HepG2 (cell line): Measurements from ENCODE around the gene RNF148.

Experiments used
- ARHGAP35 ChIP-seq: sonication (generic); formaldehyde crosslinking; IDR thresholded peaks from 2 replicates; pipeline ENCODE4 v1.9.0; 2022; ENCODE audit warnings: mild to moderate bottlenecking, inconsistent platforms, moderate library complexity, missing genetic modification reagents, borderline replicate concordance
- CTCF ChIP-seq: sonication (generic); formaldehyde crosslinking; IDR thresholded peaks from 2 replicates; pipeline ENCODE4 v1.5.0; 2020; ENCODE audit warnings: mild to moderate bottlenecking, missing genetic modification reagents, moderate library complexity
- E2F5 ChIP-seq: sonication (generic); formaldehyde crosslinking; conservative IDR thresholded peaks from 2 replicates; pipeline ENCODE4 v1.4.0; 2020; ENCODE audit warnings: missing genetic modification reagents
- EP300 ChIP-seq, 3 experiments: sonication (generic) in 1 of 3; formaldehyde crosslinking in 1 of 3; IDR thresholded peaks; 2 replicates each; pipeline versions ENCODE4 v1.5.1 to v1.6.1; 2011 to 2020; ENCODE audit warnings: low read depth in 2 of 3, low read length in 2 of 3, borderline replicate concordance in 1 of 3, improper control_type of control experiment in 1 of 3, mild to moderate bottlenecking in 1 of 3, missing genetic modification reagents in 1 of 3, moderate library complexity in 1 of 3
- EZH2 ChIP-seq: conservative IDR thresholded peaks from 2 replicates; pipeline ENCODE4 v1.6.1; 2012; ENCODE audit warnings: mild to moderate bottlenecking, low read depth, low read length, moderate library complexity
- FOXJ3 ChIP-seq: sonication (generic); formaldehyde crosslinking; IDR thresholded peaks from 2 replicates; pipeline ENCODE4 v1.4.0; 2020; ENCODE audit warnings: missing genetic modification reagents, mild to moderate bottlenecking, borderline replicate concordance
- XRCC5 ChIP-seq: fragments of 200-400 bp; formaldehyde crosslinking; optimal IDR thresholded peaks from 2 replicates; pipeline ENCODE3; 2017; ENCODE audit warnings: mild to moderate bottlenecking, low read length
- ZNF124 ChIP-seq: sonication (generic); formaldehyde crosslinking; IDR thresholded peaks from 2 replicates; pipeline ENCODE4 v1.4.0; 2020; ENCODE audit warnings: missing genetic modification reagents
- ZNF263 ChIP-seq: sonication (generic); formaldehyde crosslinking; IDR thresholded peaks from 2 replicates; pipeline ENCODE4 v1.4.0; 2020; ENCODE audit warnings: missing genetic modification reagents
- TF ChIP-seq, protein P1 (sequence below): conservative IDR thresholded peaks from 2 replicates; pipeline ENCODE4 v1.6.1; 2018; ENCODE audit warnings: missing genetic modification reagents

- TF ChIP-seq ZNF124 (CRISPR knock-in tag) (no peak), EP300 (IDR thresholded peaks at IDR 0.05; ENCODE audit: low read depth in 2 of 2, low read length in 2 of 2) (no peak), EP300 (CRISPR knock-in tag; IDR thresholded peaks at IDR 0.05; ENCODE audit: borderline replicate concordance) (no peak), ARHGAP35 (CRISPR knock-in tag) (no peak), EZH2 (no peak), XRCC5 (no peak), FOXJ3 (CRISPR knock-in tag) (no peak), E2F5 (CRISPR knock-in tag) (no peak), CTCF (CRISPR knock-in tag) (no peak), ZNF263 (CRISPR knock-in tag) (no peak)
- TF ChIP-seq, protein P1, sequence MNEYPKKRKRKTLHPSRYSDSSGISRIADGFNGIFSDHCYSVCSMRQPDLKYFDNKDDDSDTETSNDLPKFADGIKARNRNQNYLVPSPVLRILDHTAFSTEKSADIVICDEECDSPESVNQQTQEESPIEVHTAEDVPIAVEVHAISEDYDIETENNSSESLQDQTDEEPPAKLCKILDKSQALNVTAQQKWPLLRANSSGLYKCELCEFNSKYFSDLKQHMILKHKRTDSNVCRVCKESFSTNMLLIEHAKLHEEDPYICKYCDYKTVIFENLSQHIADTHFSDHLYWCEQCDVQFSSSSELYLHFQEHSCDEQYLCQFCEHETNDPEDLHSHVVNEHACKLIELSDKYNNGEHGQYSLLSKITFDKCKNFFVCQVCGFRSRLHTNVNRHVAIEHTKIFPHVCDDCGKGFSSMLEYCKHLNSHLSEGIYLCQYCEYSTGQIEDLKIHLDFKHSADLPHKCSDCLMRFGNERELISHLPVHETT (CRISPR knock-in tag) = no peak
Observed at GRCh38 chr7:122692769-122693309, 9.9 kb downstream of the RNF148 start.
